Neural progenitor cell (in vitro differentiated cells): ENCODE measurements around the gene KRT37.

Source experiments
- EZH2 ChIP-seq: fragments of 200-600 bp; sonication (generic); IDR thresholded peaks from 2 replicates; pipeline ENCODE4 v1.6.1; 2017; ENCODE audit warnings: antibody characterized with exemption, mild to moderate bottlenecking, moderate library complexity
- EZH2phosphoT487 ChIP-seq: fragments of 200-600 bp; sonication (generic); IDR thresholded peaks from 2 replicates; pipeline ENCODE4 v1.6.1; 2017; ENCODE audit warnings: antibody characterized with exemption
- TF ChIP-seq, protein P1 (sequence below): fragments of 200-600 bp; sonication (generic); IDR thresholded peaks from 2 replicates; pipeline ENCODE4 v1.5.1; 2017; ENCODE audit warnings: antibody characterized with exemption, mild to moderate bottlenecking

GRCh38 chr17:41402161-41402560 lies 22.2 kb downstream of the KRT37 start:
- TF ChIP-seq, protein P1, sequence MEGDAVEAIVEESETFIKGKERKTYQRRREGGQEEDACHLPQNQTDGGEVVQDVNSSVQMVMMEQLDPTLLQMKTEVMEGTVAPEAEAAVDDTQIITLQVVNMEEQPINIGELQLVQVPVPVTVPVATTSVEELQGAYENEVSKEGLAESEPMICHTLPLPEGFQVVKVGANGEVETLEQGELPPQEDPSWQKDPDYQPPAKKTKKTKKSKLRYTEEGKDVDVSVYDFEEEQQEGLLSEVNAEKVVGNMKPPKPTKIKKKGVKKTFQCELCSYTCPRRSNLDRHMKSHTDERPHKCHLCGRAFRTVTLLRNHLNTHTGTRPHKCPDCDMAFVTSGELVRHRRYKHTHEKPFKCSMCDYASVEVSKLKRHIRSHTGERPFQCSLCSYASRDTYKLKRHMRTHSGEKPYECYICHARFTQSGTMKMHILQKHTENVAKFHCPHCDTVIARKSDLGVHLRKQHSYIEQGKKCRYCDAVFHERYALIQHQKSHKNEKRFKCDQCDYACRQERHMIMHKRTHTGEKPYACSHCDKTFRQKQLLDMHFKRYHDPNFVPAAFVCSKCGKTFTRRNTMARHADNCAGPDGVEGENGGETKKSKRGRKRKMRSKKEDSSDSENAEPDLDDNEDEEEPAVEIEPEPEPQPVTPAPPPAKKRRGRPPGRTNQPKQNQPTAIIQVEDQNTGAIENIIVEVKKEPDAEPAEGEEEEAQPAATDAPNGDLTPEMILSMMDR: no peak
- TF ChIP-seq EZH2 (no peak), EZH2phosphoT487 (no peak)
